PC-9 (cell line): ENCODE data around the gene DUSP7. TPM values are rescaled to one million over a fixed set of nuclear protein-coding genes. Genes with fewer than 3 reads are reported as not detected.

Source experiments
- BruUV-seq: library from RNA; stranded (reverse); fragments of 400-500 nt; replicated peaks from 2 replicates; lab custom pipeline; 2021; lab: Mats Ljungman, UMichigan
- CTCF ChIA-PET: fragments of 300-600 bp; sonication (Branson Sonifier 250); formaldehyde crosslinking; loops from one replicate; lab custom pipeline; 2022; ENCODE audit warnings: antibody characterized with exemption; lab: Charles Lee
- POLR2A ChIA-PET: fragments of 300-600 bp; sonication (Branson Sonifier 250); formaldehyde crosslinking; loops from one replicate; lab custom pipeline; 2022; ENCODE audit warnings: antibody characterized with exemption; ENCODE audit not compliant: unreplicated experiment; lab: Charles Lee
- DNase-seq, 2 experiments: peaks; one replicate each; pipeline versions ENCODE4 v3.0.0 to v3.0.0-alpha.2; 2015 to 2022; ENCODE audit warnings: mixed read lengths in 1 of 2
- H2AFZ ChIP-seq: fragments of 200-600 bp; sonication (generic); 2 replicates; pipeline ENCODE4 v1.8.1; 2017; ENCODE audit warnings: antibody characterized with exemption
- H3F3A ChIP-seq: fragments of 200-600 bp; sonication (generic); 2 replicates; pipeline ENCODE4 v1.8.1; 2017; ENCODE audit warnings: antibody characterized with exemption, mild to moderate bottlenecking, low read depth; ENCODE audit not compliant: insufficient read depth
- H3K27ac ChIP-seq: fragments of 200-600 bp; sonication (generic); 2 replicates; pipeline ENCODE4 v1.6.1; 2016; ENCODE audit warnings: mixed run types
- H3K27me3 ChIP-seq: fragments of 200-600 bp; sonication (generic); 2 replicates; pipeline ENCODE4 v1.6.1; 2016; ENCODE audit warnings: low read depth, mixed run types; ENCODE audit not compliant: insufficient read depth
- H3K36me3 ChIP-seq: fragments of 200-600 bp; sonication (generic); 2 replicates; pipeline ENCODE4 v1.6.1; 2016; ENCODE audit warnings: low read depth, mixed run types
- H3K4me1 ChIP-seq: fragments of 200-600 bp; sonication (generic); replicated peaks from 2 replicates; pipeline ENCODE4 v1.6.1; 2016; ENCODE audit warnings: mixed run types; ENCODE audit not compliant: insufficient read depth
- H3K4me2 ChIP-seq: fragments of 200-600 bp; sonication (generic); 2 replicates; pipeline ENCODE4 v1.6.1; 2017; ENCODE audit warnings: mixed run types
- H3K4me3 ChIP-seq: fragments of 200-600 bp; sonication (generic); 2 replicates; pipeline ENCODE4 v1.6.1; 2016; ENCODE audit warnings: mixed run types
- H3K79me2 ChIP-seq: fragments of 200-600 bp; sonication (generic); 2 replicates; pipeline ENCODE4 v1.6.1; 2017; ENCODE audit warnings: low read depth, mixed run types
- H3K9me2 ChIP-seq: fragments of 200-600 bp; sonication (generic); 2 replicates; pipeline ENCODE4 v1.8.1; 2017; ENCODE audit warnings: mild to moderate bottlenecking; ENCODE audit not compliant: insufficient read depth
- H3K9me3 ChIP-seq: fragments of 200-600 bp; sonication (generic); 2 replicates; pipeline ENCODE4 v1.8.1; 2016; ENCODE audit warnings: low read depth; ENCODE audit not compliant: insufficient read depth
- H4K20me1 ChIP-seq: fragments of 200-600 bp; sonication (generic); 2 replicates; pipeline ENCODE4 v1.8.1; 2017; ENCODE audit not compliant: insufficient read depth
- EZH2 ChIP-seq: fragments of 200-600 bp; sonication (generic); IDR thresholded peaks from 2 replicates; pipeline ENCODE4 v1.8.0; 2017; ENCODE audit warnings: antibody characterized with exemption, low read depth
- intact Hi-C: fragments of 100-400 bp; cut with micrococcal nuclease; formaldehyde crosslinking; loops from one replicate; pipeline ENCODE4 v1.10.0; 2022; ENCODE audit not compliant: unreplicated experiment
- total RNA-seq: library from RNA; stranded (reverse); gene quantifications from 2 replicates; pipeline ENCODE4 v1.2.3, GENCODE V29; 2021
- TF ChIP-seq, protein P1 (sequence below): fragments of 200-600 bp; sonication (generic); conservative IDR thresholded peaks from 2 replicates; pipeline ENCODE4 v1.6.1; 2017; ENCODE audit warnings: mixed run types, antibody characterized with exemption, mild to moderate bottlenecking, moderate library complexity

Gene DUSP7
- total RNA-seq, 1 experiment from 2014 or later = 9.5 TPM

DNA sequence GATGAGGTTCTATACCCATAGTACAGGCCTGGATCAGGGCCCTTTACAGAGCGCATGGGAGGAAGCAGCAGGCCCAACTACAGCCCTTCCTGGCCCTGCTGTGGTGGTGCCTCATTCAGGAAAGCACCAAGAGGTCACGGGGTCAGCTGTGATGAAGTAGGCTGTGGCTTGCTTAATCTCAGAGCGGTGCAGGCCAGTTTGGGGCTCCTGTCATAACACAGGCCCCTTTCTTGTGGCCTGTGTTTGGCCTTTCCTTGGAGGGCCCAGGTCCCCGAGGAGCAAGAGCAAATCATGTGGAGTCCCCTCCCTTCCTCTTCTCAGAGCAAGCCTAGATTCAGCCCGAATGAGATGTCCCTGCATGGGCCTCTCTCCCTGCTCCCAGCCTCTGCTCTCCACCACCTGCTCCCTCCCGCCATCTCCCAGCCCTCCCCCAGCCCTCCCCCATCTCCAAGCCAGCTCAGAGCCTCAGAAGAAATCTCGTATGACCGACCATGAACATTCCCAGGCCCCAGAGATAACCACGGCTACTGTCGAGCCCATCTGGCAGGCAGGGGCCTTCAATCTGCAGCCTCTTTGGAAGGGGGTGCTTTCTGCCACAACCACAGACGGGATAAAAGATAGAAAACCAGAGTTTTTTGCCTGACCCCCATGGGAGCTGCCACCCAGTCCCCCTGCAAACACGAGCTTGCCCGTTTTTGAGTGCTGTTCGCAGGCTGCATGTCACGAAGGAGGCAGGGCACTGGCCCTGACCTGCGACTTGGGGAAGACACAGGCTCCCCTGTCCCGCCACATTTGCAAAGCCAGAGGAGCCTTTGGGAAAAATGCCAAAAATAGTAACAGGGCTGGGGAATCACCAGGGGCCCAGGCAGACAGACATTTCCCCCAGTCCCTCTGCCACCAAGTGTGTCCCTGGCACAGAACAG lies 32.3 kb upstream of the DUSP7 start:
- no peak for DNase-seq

DNA sequence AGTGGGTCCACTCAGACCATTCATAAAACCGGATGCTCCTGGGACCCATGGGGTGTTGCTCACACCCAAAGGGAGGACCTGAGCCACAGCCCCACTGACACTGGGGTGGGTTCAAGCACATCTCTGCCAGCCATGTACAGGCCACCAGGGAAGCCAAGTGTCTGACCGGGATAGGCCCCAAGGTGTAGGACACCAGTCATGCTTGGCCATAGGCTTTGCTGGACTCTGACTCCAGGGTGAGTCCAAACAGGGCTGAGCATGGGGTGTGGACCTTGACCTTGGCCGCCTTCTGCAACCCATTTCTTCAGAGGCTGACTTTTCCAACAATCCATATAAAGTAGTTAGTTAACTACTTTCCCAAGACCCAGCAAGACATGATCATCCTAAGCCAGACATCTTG lies 31.4 kb upstream of the DUSP7 start:
- Histone ChIP-seq H4K20me1 (no peaks in the 10 kb centered on the region), H3K9me3 (no peaks in the 10 kb centered on the region), H2AFZ (no peak overlapping the region), H3K9me2 (no peaks in the 10 kb centered on the region), H3K79me2 (no peaks in the 10 kb centered on the region), H3K36me3 (no peaks in the 10 kb centered on the region), H3K4me1 (no peaks in the 10 kb centered on the region), H3F3A (no peaks in the 10 kb centered on the region), H3K4me2 (no peak overlapping the region), H3K27me3 (no peaks in the 10 kb centered on the region), H3K4me3 (no peak overlapping the region), H3K27ac (no peak overlapping the region)
- TF ChIP-seq EZH2 = no peak
- TF ChIP-seq, protein P1, sequence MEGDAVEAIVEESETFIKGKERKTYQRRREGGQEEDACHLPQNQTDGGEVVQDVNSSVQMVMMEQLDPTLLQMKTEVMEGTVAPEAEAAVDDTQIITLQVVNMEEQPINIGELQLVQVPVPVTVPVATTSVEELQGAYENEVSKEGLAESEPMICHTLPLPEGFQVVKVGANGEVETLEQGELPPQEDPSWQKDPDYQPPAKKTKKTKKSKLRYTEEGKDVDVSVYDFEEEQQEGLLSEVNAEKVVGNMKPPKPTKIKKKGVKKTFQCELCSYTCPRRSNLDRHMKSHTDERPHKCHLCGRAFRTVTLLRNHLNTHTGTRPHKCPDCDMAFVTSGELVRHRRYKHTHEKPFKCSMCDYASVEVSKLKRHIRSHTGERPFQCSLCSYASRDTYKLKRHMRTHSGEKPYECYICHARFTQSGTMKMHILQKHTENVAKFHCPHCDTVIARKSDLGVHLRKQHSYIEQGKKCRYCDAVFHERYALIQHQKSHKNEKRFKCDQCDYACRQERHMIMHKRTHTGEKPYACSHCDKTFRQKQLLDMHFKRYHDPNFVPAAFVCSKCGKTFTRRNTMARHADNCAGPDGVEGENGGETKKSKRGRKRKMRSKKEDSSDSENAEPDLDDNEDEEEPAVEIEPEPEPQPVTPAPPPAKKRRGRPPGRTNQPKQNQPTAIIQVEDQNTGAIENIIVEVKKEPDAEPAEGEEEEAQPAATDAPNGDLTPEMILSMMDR = no peak
- ChIA-PET CTCF (no interaction called here), POLR2A (no interaction called here)
- BruUV-seq = no TSS peak
- DNase-seq = no peak
- intact Hi-C loops = no loop called here

More for the DNA sequence above, 32.3 kb upstream of the DUSP7 start:
- no TSS peak for BruUV-seq
- no peak overlapping the region for H2AFZ ChIP-seq
- intact Hi-C loops = no loop called here
- TF ChIP-seq, protein P1 = no peak
- H3K9me2 ChIP-seq = no peaks in the 10 kb centered on the region
- no peak overlapping the region for H3K4me3 ChIP-seq
- H3K9me3 ChIP-seq = no peaks in the 10 kb centered on the region
- H3K36me3 ChIP-seq = no peaks in the 10 kb centered on the region
- H3K27me3 ChIP-seq = no peaks in the 10 kb centered on the region
- POLR2A ChIA-PET = no interaction called here
- no peaks in the 10 kb centered on the region for H4K20me1 ChIP-seq
- H3K4me1 ChIP-seq = no peaks in the 10 kb centered on the region
- CTCF ChIA-PET = interaction anchor here (1.0 kb wide), 1 partner anchor 86 kb away, joined by 4 read pairs; no protein-coding TSS in a partner anchor
- no peaks in the 10 kb centered on the region for H3K79me2 ChIP-seq
- no peak overlapping the region for H3K4me2 ChIP-seq
- no peaks in the 10 kb centered on the region for H3F3A ChIP-seq
- no peak overlapping the region for H3K27ac ChIP-seq

DNA sequence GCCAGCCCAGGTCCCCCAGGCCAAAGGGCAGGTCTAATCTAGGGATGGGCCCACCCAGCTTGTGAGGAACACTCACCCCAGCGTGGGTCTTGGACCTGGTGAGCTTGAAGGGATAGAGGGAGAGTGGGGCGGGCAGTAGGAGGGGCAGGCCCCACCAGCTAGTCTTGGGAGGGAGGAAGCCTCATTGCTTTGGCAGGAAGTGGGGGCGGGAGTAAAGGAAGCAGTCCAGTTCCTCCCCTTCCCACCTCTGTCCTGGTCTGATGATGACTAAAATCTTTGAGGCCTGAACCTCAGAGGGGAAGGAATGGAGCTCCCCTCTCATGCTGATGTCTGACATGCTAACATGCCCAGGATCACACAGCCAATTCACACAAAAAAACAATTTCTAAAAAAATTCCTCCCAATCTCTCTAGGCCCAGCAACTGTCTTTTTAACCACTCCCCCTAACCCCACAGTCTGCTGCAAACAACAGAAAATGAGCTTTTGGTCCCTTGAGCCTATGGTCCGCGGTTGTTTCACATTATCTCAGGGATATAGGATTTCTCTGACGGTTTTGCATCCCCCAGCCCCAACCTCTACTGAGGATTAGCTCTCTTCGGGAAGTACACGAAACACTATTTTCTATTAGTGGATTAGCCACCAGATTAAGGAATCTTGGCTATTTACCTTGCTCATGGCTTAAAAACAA lies 30.7 kb upstream of the DUSP7 start:
- H3K9me3 ChIP-seq = no peaks in the 10 kb centered on the region
- ChIA-PET POLR2A (no interaction called here), CTCF (no interaction called here)
- no TSS peak for BruUV-seq
- no peaks in the 10 kb centered on the region for H3F3A ChIP-seq
- no peaks in the 10 kb centered on the region for H3K27me3 ChIP-seq
- H4K20me1 ChIP-seq = no peaks in the 10 kb centered on the region
- intact Hi-C loops = no loop called here
- H3K4me1 ChIP-seq = no peaks in the 10 kb centered on the region
- no peak overlapping the region for H3K27ac ChIP-seq
- TF ChIP-seq, protein P1 = no peak
- TF ChIP-seq EZH2 = no peak
- H3K79me2 ChIP-seq = no peaks in the 10 kb centered on the region
- no peak overlapping the region for H2AFZ ChIP-seq
- H3K4me2 ChIP-seq = no peak overlapping the region
- no peak for DNase-seq
- H3K36me3 ChIP-seq = no peaks in the 10 kb centered on the region
- H3K4me3 ChIP-seq = no peak overlapping the region
- no peaks in the 10 kb centered on the region for H3K9me2 ChIP-seq
